B cell (primary cell): ENCODE data around the gene CERT1. TPM values are rescaled to one million over a fixed set of nuclear protein-coding genes. Genes with fewer than 3 reads are reported as not detected.

Experiments used
- ATAC-seq: fragments of 200-7000 bp; cut with Tn5 transposase; one replicate; pipeline ENCODE4 v1.10.0; 2021; ENCODE audit warnings: low read depth, mild to moderate bottlenecking, moderate number of reproducible peaks, moderate library complexity
- CTCF ChIA-PET: fragments of 350-600 bp; sonication (Branson Sonifier 250); formaldehyde crosslinking; loops from one replicate; lab custom pipeline; 2021; ENCODE audit warnings: antibody characterized with exemption, inconsistent platforms; lab: Charles Lee
- POLR2A ChIA-PET: fragments of 350-600 bp; sonication (Branson Sonifier 250); formaldehyde crosslinking; loops from one replicate; lab custom pipeline; 2021; ENCODE audit warnings: antibody characterized with exemption; lab: Charles Lee
- DNase-seq: peaks from one replicate; pipeline ENCODE4 v3.0.0; 2013
- H2AFZ ChIP-seq: 2 replicates; pipeline ENCODE4 v1.6.1; 2012; ENCODE audit warnings: mild to moderate bottlenecking, low read depth, low read length; ENCODE audit not compliant: insufficient read depth, poor library complexity, severe bottlenecking
- H3K27ac ChIP-seq, 2 donors: 1 replicate in 1 of 2; 2 replicates in 1 of 2; pipeline ENCODE4 v1.5.1; 2012 to 2013; ENCODE audit warnings: low read length in 2 of 2, mild to moderate bottlenecking in 2 of 2, moderate library complexity in 1 of 2
- H3K27me3 ChIP-seq, 4 experiments: fragments of 200-600 bp in 1 of 4; sonication (generic) in 1 of 4; replicated peaks in 1 of 4; 1 replicate in 2 of 4; 2 replicates in 2 of 4; pipeline versions ENCODE4 v1.6.1 to v1.7.0; 2013 to 2016; ENCODE audit warnings: low read length in 3 of 4, mild to moderate bottlenecking in 2 of 4, mixed read lengths in 1 of 4, moderate library complexity in 1 of 4; ENCODE audit not compliant: insufficient read depth in 4 of 4, control insufficient read depth in 3 of 4; ENCODE audit errors: control extremely low read depth in 1 of 4
- H3K36me3 ChIP-seq, 2 experiments: replicated peaks in 1 of 2; 1 replicate in 1 of 2; 2 replicates in 1 of 2; pipeline versions ENCODE4 v1.6.1 to v1.7.1; 2013; ENCODE audit warnings: low read length in 1 of 2; ENCODE audit not compliant: insufficient read depth in 2 of 2, control insufficient read depth in 1 of 2; ENCODE audit errors: control extremely low read depth in 1 of 2, extremely low read depth in 1 of 2
- H3K4me1 ChIP-seq, 2 donors: fragments of 200-600 bp in 1 of 2; sonication (generic) in 1 of 2; 1 replicate in 1 of 2; 2 replicates in 1 of 2; pipeline versions ENCODE4 v1.5.1 to v1.6.1; 2013 to 2017; ENCODE audit warnings: low read length in 2 of 2; ENCODE audit not compliant: control insufficient read depth in 2 of 2, insufficient read depth in 2 of 2
- H3K4me2 ChIP-seq: replicated peaks from 2 replicates; pipeline ENCODE3; 2012; ENCODE audit warnings: mild to moderate bottlenecking, low read depth, low read length; ENCODE audit not compliant: poor library complexity, severe bottlenecking
- H3K4me3 ChIP-seq, 5 experiments: fragments of 200-600 bp in 1 of 5; sonication (generic) in 1 of 5; 1 replicate in 3 of 5; 2 replicates in 2 of 5; pipeline versions ENCODE4 v1.5.1 to v1.7.0; 2011 to 2016; ENCODE audit warnings: low read length in 4 of 5, mild to moderate bottlenecking in 4 of 5, low read depth in 2 of 5, control low read depth in 1 of 5, moderate library complexity in 1 of 5; ENCODE audit not compliant: insufficient read depth in 1 of 5; ENCODE audit errors: control extremely low read depth in 1 of 5, extremely low read depth in 1 of 5
- H3K79me2 ChIP-seq: fragments of 200-600 bp; sonication (generic); one replicate; pipeline ENCODE4 v1.6.0; 2016; ENCODE audit warnings: low read length; ENCODE audit not compliant: control insufficient read depth, insufficient read depth
- H3K9ac ChIP-seq: fragments of 200-600 bp; sonication (generic); 2 replicates; pipeline ENCODE4 v1.6.1; 2017; ENCODE audit warnings: mild to moderate bottlenecking, low read length, moderate library complexity
- H3K9me3 ChIP-seq, 3 donors: one replicate each; pipeline versions ENCODE4 v1.6.1 to v1.7.1; 2013; ENCODE audit warnings: low read length in 2 of 3; ENCODE audit not compliant: control insufficient read depth in 2 of 3, insufficient read depth in 1 of 3; ENCODE audit errors: control extremely low read depth in 1 of 3
- H4K20me1 ChIP-seq: 2 replicates; pipeline ENCODE4 v1.6.0; 2012; ENCODE audit warnings: mild to moderate bottlenecking, low read length; ENCODE audit not compliant: insufficient read depth, control insufficient read depth, poor library complexity, severe bottlenecking
- H3K27ac Mint-ChIP-seq: one replicate; pipeline ENCODE4 v1.8.0; 2021; ENCODE audit warnings: mixed read lengths
- H3K27me3 Mint-ChIP-seq: one replicate; pipeline ENCODE4 v1.8.0; 2021; ENCODE audit warnings: mixed read lengths
- H3K4me1 Mint-ChIP-seq: one replicate; pipeline ENCODE4 v1.8.0; 2021; ENCODE audit warnings: mixed read lengths
- H3K4me3 Mint-ChIP-seq: one replicate; pipeline ENCODE4 v1.8.0; 2021; ENCODE audit warnings: mixed read lengths
- H3K9me3 Mint-ChIP-seq: one replicate; pipeline ENCODE4 v1.8.0; 2022; ENCODE audit warnings: mixed read lengths; ENCODE audit not compliant: insufficient read depth
- EZH2 ChIP-seq: IDR thresholded peaks from 2 replicates; pipeline ENCODE4 v1.6.1; 2012; ENCODE audit warnings: borderline replicate concordance, low read depth, mild to moderate bottlenecking, moderate library complexity, low read length; ENCODE audit not compliant: insufficient read depth, poor library complexity, severe bottlenecking
- WGBS: methylation state at CpG from one replicate; pipeline ENCODE4 v1.1.5; 2013; ENCODE audit warnings: missing lambda C conversion rate; ENCODE audit not compliant: insufficient coverage; 5-methylcytosine and 5-hydroxymethylcytosine counted together
- intact Hi-C: fragments of 100-400 bp; cut with micrococcal nuclease; formaldehyde crosslinking; loops from one replicate; pipeline ENCODE4 v1.10.0; 2022
- polyA plus RNA-seq: library from polyadenylated mRNA; depleted of rRNA; stranded (reverse); fragments of >200 nt; gene quantifications from 2 replicates; pipeline ENCODE4 v1.2.3, GENCODE V29; 2012
- total RNA-seq, 2 donors: library from RNA; stranded (reverse); fragments of 120-200 nt in 1 of 2; gene quantifications; 1 replicate in 1 of 2; 2 replicates in 1 of 2; pipeline versions ENCODE4 v1.2.3 to v1.2.4, GENCODE V29; 2013 to 2022
- TF ChIP-seq, protein P1 (sequence below): fragments of 200-600 bp; IDR thresholded peaks from one replicate; pipeline ENCODE4 v1.8.0; 2022; ENCODE audit warnings: antibody characterized with exemption, mild to moderate bottlenecking

CERT1 gene
- total and polyA plus RNA-seq, 2 donors (not counting 1 experiment from before 2014, with no cell fraction given), result 13.7 to 60.5 TPM

DNA sequence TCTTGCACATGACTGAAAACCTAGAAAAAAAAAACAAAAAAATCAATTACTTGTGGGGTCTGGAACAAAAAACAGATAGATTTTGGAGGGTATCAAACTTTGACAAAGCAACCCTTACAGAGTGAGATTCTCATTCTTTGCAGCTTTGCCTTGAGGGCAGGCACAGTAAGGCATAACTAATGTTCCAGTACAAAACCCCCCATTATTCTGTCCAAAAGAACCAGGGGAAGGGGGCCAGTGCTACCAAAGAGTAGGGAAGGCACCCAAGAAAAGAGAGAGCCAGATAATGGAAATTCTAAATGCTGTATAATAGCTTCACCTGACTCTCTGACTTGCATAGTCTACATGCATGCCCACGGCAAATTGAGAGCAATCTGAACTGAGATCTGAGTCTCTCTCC lies 13.2 kb upstream of the CERT1 start:
- TF ChIP-seq, protein P1, sequence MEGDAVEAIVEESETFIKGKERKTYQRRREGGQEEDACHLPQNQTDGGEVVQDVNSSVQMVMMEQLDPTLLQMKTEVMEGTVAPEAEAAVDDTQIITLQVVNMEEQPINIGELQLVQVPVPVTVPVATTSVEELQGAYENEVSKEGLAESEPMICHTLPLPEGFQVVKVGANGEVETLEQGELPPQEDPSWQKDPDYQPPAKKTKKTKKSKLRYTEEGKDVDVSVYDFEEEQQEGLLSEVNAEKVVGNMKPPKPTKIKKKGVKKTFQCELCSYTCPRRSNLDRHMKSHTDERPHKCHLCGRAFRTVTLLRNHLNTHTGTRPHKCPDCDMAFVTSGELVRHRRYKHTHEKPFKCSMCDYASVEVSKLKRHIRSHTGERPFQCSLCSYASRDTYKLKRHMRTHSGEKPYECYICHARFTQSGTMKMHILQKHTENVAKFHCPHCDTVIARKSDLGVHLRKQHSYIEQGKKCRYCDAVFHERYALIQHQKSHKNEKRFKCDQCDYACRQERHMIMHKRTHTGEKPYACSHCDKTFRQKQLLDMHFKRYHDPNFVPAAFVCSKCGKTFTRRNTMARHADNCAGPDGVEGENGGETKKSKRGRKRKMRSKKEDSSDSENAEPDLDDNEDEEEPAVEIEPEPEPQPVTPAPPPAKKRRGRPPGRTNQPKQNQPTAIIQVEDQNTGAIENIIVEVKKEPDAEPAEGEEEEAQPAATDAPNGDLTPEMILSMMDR, result no peak
- TF ChIP-seq EZH2, result no peak
- intact Hi-C loops, result loop anchor here (1.0 kb wide), 1 partner anchor 12 kb away; no protein-coding TSS in a partner anchor
- Mint-ChIP-seq H3K27ac (peak overlapping the region; percentile 70), H3K27me3 (no peaks in the 10 kb centered on the region), H3K9me3 (peaks cover 7% of the 10 kb centered on the region), H3K4me1 (peaks cover 44% of the 10 kb centered on the region), H3K4me3 (peak overlapping the region; percentile 40)
- Histone ChIP-seq H3K9me3 (peaks cover 5 to 21% (median 6%) of the 10 kb centered on the region in 3 donors), H4K20me1 (no peaks in the 10 kb centered on the region), H3K4me1 (peaks cover 27 to 39% of the 10 kb centered on the region in 2 donors), H2AFZ (no peak overlapping the region), H3K4me2 (peak overlapping the region; percentile 65), H3K36me3 (peaks cover 0 to 2% of the 10 kb centered on the region in 2 experiments), H3K9ac (no peak overlapping the region), H3K27me3 (no peaks in the 10 kb centered on the region), H3K79me2 (peaks cover 72% of the 10 kb centered on the region), H3K27ac (peak overlapping the region in 1 of 2 donors; percentile 79), H3K4me3 (peak overlapping the region in 1 of 5 experiments; percentile 43)
- no peak for ATAC-seq
- DNase-seq, result no peak
- ChIA-PET POLR2A (interaction anchor here (1.0 kb wide), 1 partner anchor 13 kb away, joined by 3 read pairs; the partner anchor contains the start of genes CERT1 and POLK), CTCF (interaction anchor here (1.5 kb wide), 1 partner anchor 10 kb away, joined by 5 read pairs; no protein-coding TSS in a partner anchor)
- WGBS, result no CpG with 5 or more reads among the region's 1 CpG

DNA sequence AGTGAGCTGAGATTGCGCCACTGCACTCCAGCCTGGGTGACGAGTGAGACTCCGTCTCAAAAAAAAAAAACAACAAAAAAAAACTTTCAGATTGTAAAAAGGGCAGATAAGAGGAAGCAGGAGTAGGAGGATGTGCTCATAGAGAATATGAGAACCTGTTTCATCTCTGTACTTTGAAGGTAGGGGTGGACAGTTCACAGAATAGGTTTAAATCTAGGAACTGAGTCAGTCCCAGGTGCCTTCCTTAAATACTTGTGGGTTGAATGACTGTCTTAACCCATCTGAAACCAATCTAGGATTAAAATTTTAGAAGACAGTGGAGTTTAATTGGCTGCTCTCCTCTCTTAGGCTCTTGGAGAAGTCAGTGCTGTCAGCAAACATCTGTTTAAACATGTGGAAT lies 12.6 kb upstream of the CERT1 start:
- peak; percentile 49 for DNase-seq
- Mint-ChIP-seq H3K4me3 (peak overlapping the region; percentile 73), H3K27ac (peak overlapping the region; percentile 84), H3K9me3 (peaks cover 7% of the 10 kb centered on the region), H3K4me1 (peaks cover 47% of the 10 kb centered on the region), H3K27me3 (no peaks in the 10 kb centered on the region)
- Histone ChIP-seq H3K27me3 (no peaks in the 10 kb centered on the region), H3K4me3 (peak overlapping the region in 2 of 5 experiments; percentile 16 to 43), H2AFZ (peak overlapping the region; percentile 64), H3K4me2 (peak overlapping the region; percentile 65), H3K79me2 (peaks cover 73% of the 10 kb centered on the region), H3K36me3 (peaks cover 0 to 2% of the 10 kb centered on the region in 2 experiments), H4K20me1 (no peaks in the 10 kb centered on the region), H3K9me3 (peaks cover 5 to 21% (median 6%) of the 10 kb centered on the region in 3 donors), H3K9ac (peak overlapping the region; percentile 18), H3K4me1 (peaks cover 27 to 39% of the 10 kb centered on the region in 2 donors), H3K27ac (peak overlapping the region in 1 of 2 donors; percentile 79)
- TF ChIP-seq EZH2, result no peak
- TF ChIP-seq, protein P1, result no peak
- intact Hi-C loops, result loop anchor here (1.0 kb wide), 1 partner anchor 12 kb away; no protein-coding TSS in a partner anchor
- WGBS, result no CpG with 5 or more reads among the region's 3 CpGs
- ATAC-seq, result peak; percentile 71
- ChIA-PET POLR2A (interaction anchor here (1.0 kb wide), 1 partner anchor 13 kb away, joined by 3 read pairs; the partner anchor contains the start of genes CERT1 and POLK), CTCF (interaction anchor here (1.5 kb wide), 1 partner anchor 9 kb away, joined by 5 read pairs; no protein-coding TSS in a partner anchor)
